ENCODE measurements around the gene SLC1A3.
"Not testable (repeated sequence)": the region's sequence is repeated elsewhere in the genome, so short reads cannot be mapped to it uniquely, and the experiment has no call there.

The SLC1A3 gene

GRCh38 chr5:36587354-36587753 lies 19.1 kb upstream of the SLC1A3 start:
- DNase-seq (ENCODE audit: insufficient read length, low spot score) (no peak), FAIRE-seq (no peak)
- TF ChIP-seq CTCF (IDR thresholded peaks at IDR 0.05; ENCODE audit: insufficient read depth, missing control alignments) = no peak

GRCh38 chr5:36589735-36590134 lies 16.7 kb upstream of the SLC1A3 start:
- DNase-seq (ENCODE audit: insufficient read length, low spot score); FAIRE-seq: not testable (repeated sequence)

GRCh38 chr5:36590513-36591286 lies 15.7 kb upstream of the SLC1A3 start:
- no peak for FAIRE-seq
- no peak for TF ChIP-seq CTCF (IDR thresholded peaks at IDR 0.05; ENCODE audit: insufficient read depth, missing control alignments)

GRCh38 chr5:36593867-36594266 lies 12.5 kb upstream of the SLC1A3 start:
- FAIRE-seq = no peak
- no peak for TF ChIP-seq CTCF (IDR thresholded peaks at IDR 0.05; ENCODE audit: insufficient read depth, missing control alignments)
- DNase-seq (ENCODE audit: insufficient read length, low spot score) = no peak

More at GRCh38 chr5:36590513-36591286, 15.7 kb upstream of the SLC1A3 start:
- no peak for DNase-seq (ENCODE audit: insufficient read length, low spot score)

- FAIRE-seq = no peak
- no peak for TF ChIP-seq CTCF (IDR thresholded peaks at IDR 0.05; ENCODE audit: insufficient read depth, missing control alignments)
- DNase-seq (ENCODE audit: insufficient read length, low spot score) = no peak
These were observed 10.2 kb upstream of the SLC1A3 start for GRCh38 chr5:36596247-36596646.

- FAIRE-seq = no peak
- no peak for TF ChIP-seq CTCF (IDR thresholded peaks at IDR 0.05; ENCODE audit: insufficient read depth, missing control alignments)
- DNase-seq (ENCODE audit: insufficient read length, low spot score) = no peak
These were observed 9.7 kb upstream of the SLC1A3 start for GRCh38 chr5:36596756-36597155.

GRCh38 chr5:36598045-36598444 lies 8.4 kb upstream of the SLC1A3 start:
- DNase-seq (ENCODE audit: insufficient read length, low spot score) = no peak
- no peak for FAIRE-seq

More at GRCh38 chr5:36598045-36598444, 8.4 kb upstream of the SLC1A3 start:
- TF ChIP-seq CTCF (IDR thresholded peaks at IDR 0.05; ENCODE audit: insufficient read depth, missing control alignments) = no peak
